WTC11 (cell line): ENCODE measurements around the gene TRABD2A. TPM values are rescaled to one million over a fixed set of nuclear protein-coding genes. Genes with fewer than 3 reads are reported as not detected.

Source experiments
- ATAC-seq: fragments of 200-7000 bp; cut with Tn5 transposase; 2 replicates; pipeline ENCODE4 v1.10.0; 2021; ENCODE audit warnings: mild to moderate bottlenecking, moderate library complexity
- CTCF ChIA-PET: fragments of 300-600 bp; sonication (Branson Sonifier 250); formaldehyde crosslinking; loops from one replicate; lab custom pipeline; 2021; ENCODE audit warnings: antibody characterized with exemption; lab: Charles Lee
- POLR2A ChIA-PET: fragments of 350-600 bp; sonication (Branson Sonifier 250); formaldehyde crosslinking; loops from one replicate; lab custom pipeline; 2021; ENCODE audit warnings: antibody characterized with exemption; lab: Charles Lee
- DNase-seq: peaks from one replicate; pipeline ENCODE4 v3.0.0; 2021; ENCODE audit warnings: low spot score
- H3K27ac Mint-ChIP-seq: 2 replicates; pipeline ENCODE4 v1.8.0; 2021; ENCODE audit warnings: mixed read lengths
- H3K27me3 Mint-ChIP-seq: 2 replicates; pipeline ENCODE4 v1.8.0; 2021; ENCODE audit warnings: low read depth, mild to moderate bottlenecking, moderate library complexity, mixed read lengths
- H3K36me3 Mint-ChIP-seq: 2 replicates; pipeline ENCODE4 v1.8.0; 2021; ENCODE audit warnings: mixed read lengths
- H3K4me1 Mint-ChIP-seq: 2 replicates; pipeline ENCODE4 v1.8.0; 2022; ENCODE audit warnings: mixed read lengths
- H3K4me3 Mint-ChIP-seq: 2 replicates; pipeline ENCODE4 v1.8.0; 2021; ENCODE audit warnings: mild to moderate bottlenecking, moderate library complexity, mixed read lengths
- H3K9me3 Mint-ChIP-seq: 2 replicates; pipeline ENCODE4 v1.8.0; 2021; ENCODE audit warnings: mixed read lengths
- CDX4 ChIP-seq: fragments of 250-450 bp; sonication (Bioruptor Pico); IDR thresholded peaks from 2 replicates; pipeline ENCODE4 v1.9.0; 2021; ENCODE audit warnings: moderate library complexity, mild to moderate bottlenecking, inconsistent platforms, borderline replicate concordance
- CREB1 ChIP-seq: sonication (generic); formaldehyde crosslinking; IDR thresholded peaks from 2 replicates; pipeline ENCODE4 v1.8.0; 2023; ENCODE audit warnings: mild to moderate bottlenecking, missing genetic modification reagents
- CREM ChIP-seq: sonication (generic); formaldehyde crosslinking; IDR thresholded peaks from 2 replicates; pipeline ENCODE4 v1.8.1; 2022; ENCODE audit warnings: mild to moderate bottlenecking, missing genetic modification reagents, moderate library complexity
- ERG ChIP-seq: fragments of 250-450 bp; sonication (Bioruptor Pico); IDR thresholded peaks from 2 replicates; pipeline ENCODE4 v1.8.0; 2021; ENCODE audit warnings: mild to moderate bottlenecking
- HMGXB4 ChIP-seq: sonication (generic); formaldehyde crosslinking; IDR thresholded peaks from 2 replicates; pipeline ENCODE4 v1.8.1; 2023; ENCODE audit warnings: mild to moderate bottlenecking, moderate library complexity, missing genetic modification reagents
- KAT7 ChIP-seq: sonication (generic); formaldehyde crosslinking; IDR thresholded peaks from 2 replicates; pipeline ENCODE4 v1.8.1; 2023; ENCODE audit warnings: missing genetic modification reagents, mild to moderate bottlenecking, borderline replicate concordance
- MXD4 ChIP-seq: fragments of 250-450 bp; sonication (Bioruptor Pico); IDR thresholded peaks from 2 replicates; pipeline ENCODE4 v1.8.0; 2021; ENCODE audit warnings: mild to moderate bottlenecking, moderate library complexity, borderline replicate concordance
- RELA ChIP-seq: sonication (generic); formaldehyde crosslinking; IDR thresholded peaks from 2 replicates; pipeline ENCODE4 v1.8.1; 2022; ENCODE audit warnings: missing genetic modification reagents, mild to moderate bottlenecking, borderline replicate concordance
- SMAD3 ChIP-seq: sonication (generic); formaldehyde crosslinking; IDR thresholded peaks from 2 replicates; pipeline ENCODE4 v1.8.0; 2022; ENCODE audit warnings: missing genetic modification reagents, mild to moderate bottlenecking, borderline replicate concordance
- SMAD4 ChIP-seq: sonication (generic); formaldehyde crosslinking; IDR thresholded peaks from 2 replicates; pipeline ENCODE4 v1.8.0; 2022; ENCODE audit warnings: mild to moderate bottlenecking, missing genetic modification reagents
- USF2 ChIP-seq: sonication (generic); formaldehyde crosslinking; IDR thresholded peaks from 2 replicates; pipeline ENCODE4 v1.8.1; 2023; ENCODE audit warnings: mild to moderate bottlenecking, missing genetic modification reagents, moderate library complexity
- ZBTB21 ChIP-seq: sonication (generic); formaldehyde crosslinking; IDR thresholded peaks from 2 replicates; pipeline ENCODE4 v1.8.1; 2023; ENCODE audit warnings: mild to moderate bottlenecking, missing genetic modification reagents, borderline replicate concordance
- ZNF423 ChIP-seq: fragments of 250-450 bp; sonication (Bioruptor Pico); IDR thresholded peaks from 2 replicates; pipeline ENCODE4 v2.1.2; 2022; ENCODE audit warnings: mild to moderate bottlenecking, moderate library complexity
- ZNF425 ChIP-seq: fragments of 250-450 bp; sonication (Bioruptor Pico); conservative IDR thresholded peaks from 2 replicates; pipeline ENCODE4 v1.9.0; 2021; ENCODE audit warnings: mild to moderate bottlenecking
- ZNF671 ChIP-seq: fragments of 250-450 bp; sonication (Bioruptor Pico); IDR thresholded peaks from 2 replicates; pipeline ENCODE4 v1.8.0; 2021; ENCODE audit warnings: mild to moderate bottlenecking
- ZSCAN18 ChIP-seq: fragments of 250-450 bp; sonication (Bioruptor Pico); IDR thresholded peaks from 2 replicates; pipeline ENCODE4 v2.1.2; 2022; ENCODE audit warnings: mild to moderate bottlenecking, moderate library complexity
- total RNA-seq: library from RNA; stranded (reverse); gene quantifications from 3 replicates; pipeline ENCODE4 v1.2.3, GENCODE V29; 2021

The TRABD2A gene
- total RNA-seq, 1 experiment from 2014 or later = 12.1 TPM

- ChIA-PET CTCF (interaction anchor here (1.9 kb wide), 1 partner anchor 17 kb away, joined by 5 read pairs; no protein-coding TSS in a partner anchor), POLR2A (no interaction called here)
- ATAC-seq (no peak), DNase-seq (no peak)
- H3K27ac Mint-ChIP-seq = no peak overlapping the region
- peaks cover 8% of the 10 kb centered on the region; the same call in 1 of the 2 replicates for H3K4me1 Mint-ChIP-seq
- no peaks in the 10 kb centered on the region for H3K27me3 Mint-ChIP-seq
- no peak overlapping the region for H3K4me3 Mint-ChIP-seq
- TF ChIP-seq KAT7 (no peak), SMAD4 (CRISPR knock-in tag) (no peak), ZBTB21 (CRISPR knock-in tag) (no peak), SMAD3 (CRISPR knock-in tag) (no peak), MXD4 (CRISPR knock-in tag) (no peak)
- H3K36me3 Mint-ChIP-seq = peaks cover 5% of the 10 kb centered on the region
- peaks cover 8% of the 10 kb centered on the region for H3K9me3 Mint-ChIP-seq
These were observed 39.3 kb downstream of the TRABD2A start for GRCh38 chr2:84841577-84841976.

GRCh38 chr2:84840306-84840705 is 40.6 kb downstream of the TRABD2A start:
- H3K4me1 Mint-ChIP-seq = peaks cover 8% of the 10 kb centered on the region; the same call in 1 of the 2 replicates
- H3K4me3 Mint-ChIP-seq = no peak overlapping the region
- DNase-seq (no peak), ATAC-seq (peak; percentile 60; the same call in 1 of the 2 replicates)
- peaks cover 16% of the 10 kb centered on the region for H3K36me3 Mint-ChIP-seq
- TF ChIP-seq ZNF423 (no peak), CREM (CRISPR knock-in tag) (no peak), CDX4 (no peak), CREB1 (no peak)
- no peaks in the 10 kb centered on the region for H3K27me3 Mint-ChIP-seq
- H3K27ac Mint-ChIP-seq = no peak overlapping the region
- peaks cover 19% of the 10 kb centered on the region for H3K9me3 Mint-ChIP-seq
- ChIA-PET POLR2A (no interaction called here), CTCF (no interaction called here)

- POLR2A ChIA-PET = no interaction called here
- peaks cover 21% of the 10 kb centered on the region for H3K9me3 Mint-ChIP-seq
- H3K4me1 Mint-ChIP-seq = peaks cover 8% of the 10 kb centered on the region; the same call in 1 of the 2 replicates
- no peak overlapping the region for H3K4me3 Mint-ChIP-seq
- no peaks in the 10 kb centered on the region for H3K27me3 Mint-ChIP-seq
- H3K27ac Mint-ChIP-seq = no peak overlapping the region
- peaks cover 16% of the 10 kb centered on the region for H3K36me3 Mint-ChIP-seq
- no peak for DNase-seq
- no peak for TF ChIP-seq HMGXB4 (CRISPR knock-in tag)
- no peak for TF ChIP-seq ZNF671
- TF ChIP-seq USF2 (CRISPR knock-in tag) = no peak
- no peak for TF ChIP-seq CREM (CRISPR knock-in tag)
- no peak for TF ChIP-seq SMAD4 (CRISPR knock-in tag)
- no peak for TF ChIP-seq RELA (CRISPR knock-in tag)
- no peak for TF ChIP-seq ERG
- TF ChIP-seq ZSCAN18 (CRISPR knock-in tag) = no peak
- TF ChIP-seq ZNF425 = no peak
- TF ChIP-seq, all 79 proteins: peak for 0
- CTCF ChIA-PET = no interaction called here
- no peak; the same call in 1 of the 2 replicates for ATAC-seq
These were observed 41.0 kb downstream of the TRABD2A start for GRCh38 chr2:84839851-84840250.
